Omental fat pad (tissue), 4 donors: Measurements from ENCODE around the gene ELL. TPM values are rescaled to one million over a fixed set of nuclear protein-coding genes. Genes with fewer than 3 reads are reported as not detected.
A peak's percentile ranks its signal among the peaks of the same experiment; 100 is the strongest.

ENCODE experiments used
- ATAC-seq: fragments of 150-250 bp; one replicate; pipeline ENCODE4 v1.9.1; 2016; ENCODE audit warnings: mild to moderate bottlenecking, moderate library complexity; ENCODE audit not compliant: low FRiP score
- DNase-seq: peaks from one replicate; pipeline ENCODE4 v3.0.0-alpha.2; 2019; ENCODE audit warnings: low spot score
- CTCF ChIP-seq, 3 donors: fragments of 450-650 bp; IDR thresholded peaks; one replicate each; pipeline ENCODE4 v1.5.1; 2016 to 2017; ENCODE audit warnings: antibody characterized with exemption in 3 of 3, mild to moderate bottlenecking in 3 of 3, moderate library complexity in 2 of 3
- total RNA-seq, 4 donors: library from RNA; depleted of rRNA; stranded (reverse); fragments of >200 nt; gene quantifications; one replicate each; pipeline ENCODE4 v1.1.0, GENCODE V29; 2016

ELL gene
- total RNA-seq, 4 donors from 2014 or later: 18.1 to 43.1 (median 24.8) TPM

- peak; percentile 12 for ATAC-seq
- TF ChIP-seq CTCF (IDR thresholded peaks at IDR 0.05): no peak
- no peak for DNase-seq
These were observed 104.4 kb downstream of the ELL start for GRCh38 chr19:18417250-18418028.

GRCh38 chr19:18416778-18417249 lies 105.1 kb downstream of the ELL start:
- DNase-seq: no peak
- ATAC-seq: peak; percentile 43
- TF ChIP-seq CTCF (IDR thresholded peaks at IDR 0.05): no peak

GRCh38 chr19:18415178-18415867 lies 106.5 kb downstream of the ELL start:
- no peak for TF ChIP-seq CTCF (IDR thresholded peaks at IDR 0.05)
- ATAC-seq (peak; percentile 7), DNase-seq (no peak)

DNA sequence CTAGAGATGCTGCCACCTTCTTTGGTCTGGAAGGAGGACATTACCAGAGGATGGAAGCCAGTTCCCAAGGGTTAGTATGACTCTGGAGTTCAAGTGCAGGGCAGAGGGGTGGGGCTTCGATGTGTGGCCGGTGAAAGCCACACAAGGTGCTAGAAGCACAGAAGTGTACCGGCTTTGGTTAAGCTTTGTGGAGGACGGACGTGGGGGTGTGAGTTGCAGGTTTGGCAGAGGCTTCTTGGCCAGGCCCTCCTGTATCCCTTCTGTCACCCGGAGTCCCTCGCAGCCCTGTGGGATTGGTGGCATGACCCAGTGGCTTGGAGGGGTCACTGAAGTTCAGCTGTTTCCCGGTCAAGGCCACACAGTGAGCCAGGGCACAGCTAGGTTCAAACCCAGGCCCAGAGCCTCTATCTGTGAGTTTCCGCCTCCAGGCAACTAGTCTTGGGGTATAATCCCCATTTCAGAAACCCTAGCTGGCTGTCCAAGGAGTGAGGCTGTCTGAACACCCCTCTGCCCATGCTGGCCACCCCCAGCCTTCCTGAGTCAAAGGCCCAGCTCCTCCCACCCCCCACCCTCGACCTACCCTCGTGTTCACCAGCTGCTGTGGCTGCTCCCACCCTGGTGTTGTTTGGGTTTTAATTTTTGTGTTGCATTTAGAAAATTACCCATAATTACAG lies 107.2 kb downstream of the ELL start:
- no peak for TF ChIP-seq CTCF (IDR thresholded peaks at IDR 0.05)
- no peak for DNase-seq
- ATAC-seq: no peak

DNA sequence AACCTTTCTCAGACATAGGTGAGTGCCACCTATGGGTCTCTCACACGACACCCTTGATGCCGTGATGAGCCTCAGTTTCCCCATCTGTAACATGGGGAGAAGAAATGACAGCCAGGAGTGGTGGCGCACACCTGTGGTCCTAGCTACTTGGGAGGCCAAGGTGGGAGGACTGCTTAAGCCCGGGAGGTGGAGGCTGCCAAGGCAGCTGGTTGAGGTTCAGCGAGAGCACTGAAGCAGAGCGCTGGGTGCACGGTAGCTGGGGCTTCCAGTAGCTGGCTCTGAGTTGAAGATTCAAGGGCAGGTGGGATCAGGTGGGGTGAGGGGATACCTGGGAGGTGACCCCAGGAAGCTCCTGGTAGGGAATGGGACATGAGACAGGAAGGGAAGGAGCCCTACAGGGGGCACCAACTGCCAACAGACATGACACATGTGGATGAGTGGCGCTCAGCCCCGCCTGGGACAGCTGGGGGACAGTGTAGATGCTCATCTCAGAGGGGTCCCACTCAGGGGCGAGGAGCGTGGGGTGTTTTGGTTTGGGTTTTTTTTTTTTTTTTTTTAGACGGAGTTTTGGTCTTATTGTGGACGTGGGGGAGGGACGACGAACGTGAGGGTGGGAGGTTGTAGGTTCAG lies 109.1 kb downstream of the ELL start:
- DNase-seq (no peak), ATAC-seq (no peak)
- no peak for TF ChIP-seq CTCF (IDR thresholded peaks at IDR 0.05)

DNA sequence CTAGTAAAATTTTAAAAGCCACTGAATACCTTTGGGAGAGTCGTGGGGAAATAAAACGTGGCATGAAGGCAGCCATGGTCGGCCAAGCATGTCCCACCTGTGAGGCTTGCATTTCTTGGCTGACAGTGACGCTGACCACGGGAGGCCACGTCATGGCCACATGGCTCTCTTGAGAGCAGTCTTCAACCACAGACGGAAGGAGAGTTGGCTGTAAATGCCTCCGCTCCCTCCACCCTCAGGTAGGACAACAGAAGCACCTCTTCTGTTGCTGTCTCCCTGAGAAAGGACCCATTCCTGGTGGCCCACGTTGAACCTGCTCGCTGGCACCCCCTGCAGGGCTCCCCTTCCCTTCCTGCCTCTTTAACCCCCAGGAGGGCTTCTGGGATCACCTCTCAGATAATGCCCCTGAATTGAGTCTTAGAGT lies 113.8 kb downstream of the ELL start:
- TF ChIP-seq CTCF (IDR thresholded peaks at IDR 0.05): no peak
- DNase-seq (no peak), ATAC-seq (no peak)
